ENCODE data around the gene PTPRN2.

Gene PTPRN2

DNA sequence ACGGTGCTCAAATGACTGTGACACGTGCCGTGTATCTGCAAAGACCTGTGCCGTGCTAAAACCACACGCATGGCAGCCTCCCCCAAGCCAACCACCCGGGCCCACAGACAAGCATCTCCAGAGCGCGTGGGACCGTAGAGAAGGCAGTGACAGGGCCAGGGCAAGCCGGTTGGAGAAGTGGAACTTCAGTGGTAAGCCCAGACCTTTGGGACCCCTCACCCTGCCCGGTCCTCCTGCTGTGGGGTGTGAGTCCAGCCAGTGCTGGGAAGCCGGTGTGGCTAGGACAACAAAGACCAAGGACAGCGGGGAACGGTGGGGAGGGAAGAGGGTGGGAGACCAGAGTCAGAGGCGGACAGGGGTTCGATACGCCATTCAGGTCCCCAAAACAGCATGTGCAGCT lies 774.6 kb downstream of the PTPRN2 start:
- ChIA-PET CTCF (no interaction called here), POLR2A (no interaction called here)
- H3K4me3 ChIP-seq (ENCODE audit: low read depth, low read length), result no peak overlapping the region
- DNase-seq (ENCODE audit: low read depth, low spot score), result no peak
- TF ChIP-seq, protein P1, sequence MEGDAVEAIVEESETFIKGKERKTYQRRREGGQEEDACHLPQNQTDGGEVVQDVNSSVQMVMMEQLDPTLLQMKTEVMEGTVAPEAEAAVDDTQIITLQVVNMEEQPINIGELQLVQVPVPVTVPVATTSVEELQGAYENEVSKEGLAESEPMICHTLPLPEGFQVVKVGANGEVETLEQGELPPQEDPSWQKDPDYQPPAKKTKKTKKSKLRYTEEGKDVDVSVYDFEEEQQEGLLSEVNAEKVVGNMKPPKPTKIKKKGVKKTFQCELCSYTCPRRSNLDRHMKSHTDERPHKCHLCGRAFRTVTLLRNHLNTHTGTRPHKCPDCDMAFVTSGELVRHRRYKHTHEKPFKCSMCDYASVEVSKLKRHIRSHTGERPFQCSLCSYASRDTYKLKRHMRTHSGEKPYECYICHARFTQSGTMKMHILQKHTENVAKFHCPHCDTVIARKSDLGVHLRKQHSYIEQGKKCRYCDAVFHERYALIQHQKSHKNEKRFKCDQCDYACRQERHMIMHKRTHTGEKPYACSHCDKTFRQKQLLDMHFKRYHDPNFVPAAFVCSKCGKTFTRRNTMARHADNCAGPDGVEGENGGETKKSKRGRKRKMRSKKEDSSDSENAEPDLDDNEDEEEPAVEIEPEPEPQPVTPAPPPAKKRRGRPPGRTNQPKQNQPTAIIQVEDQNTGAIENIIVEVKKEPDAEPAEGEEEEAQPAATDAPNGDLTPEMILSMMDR (IDR thresholded peaks at IDR 0.05; ENCODE audit: insufficient read depth, low read length, missing control alignments), result no peak

DNA sequence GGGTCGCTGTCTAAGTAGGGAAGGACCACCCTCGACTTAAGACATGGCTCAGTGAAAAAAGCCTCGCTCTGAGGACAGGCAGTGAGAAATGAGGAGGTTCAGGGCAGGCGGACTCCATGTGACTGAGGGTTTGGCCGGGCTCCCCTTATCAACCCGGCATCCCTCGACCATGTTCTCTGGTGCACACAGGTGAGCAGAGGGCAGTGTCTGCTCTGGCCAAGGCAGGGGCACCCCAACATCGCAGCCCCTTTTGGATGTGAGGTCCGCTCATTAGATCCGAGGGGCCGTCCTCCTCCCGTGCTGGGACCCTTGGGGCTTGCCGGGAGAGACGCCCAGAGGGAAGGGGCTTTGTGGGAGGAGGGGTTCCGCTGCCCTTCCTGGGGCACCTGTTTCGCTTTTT lies 775.7 kb downstream of the PTPRN2 start:
- no peak for DNase-seq (ENCODE audit: low read depth, low spot score)
- TF ChIP-seq, protein P1 (IDR thresholded peaks at IDR 0.05; ENCODE audit: insufficient read depth, low read length, missing control alignments), result no peak
- no peak overlapping the region for H3K4me3 ChIP-seq (ENCODE audit: low read depth, low read length)
- POLR2A ChIA-PET, result no interaction called here
- CTCF ChIA-PET, result no interaction called here

DNA sequence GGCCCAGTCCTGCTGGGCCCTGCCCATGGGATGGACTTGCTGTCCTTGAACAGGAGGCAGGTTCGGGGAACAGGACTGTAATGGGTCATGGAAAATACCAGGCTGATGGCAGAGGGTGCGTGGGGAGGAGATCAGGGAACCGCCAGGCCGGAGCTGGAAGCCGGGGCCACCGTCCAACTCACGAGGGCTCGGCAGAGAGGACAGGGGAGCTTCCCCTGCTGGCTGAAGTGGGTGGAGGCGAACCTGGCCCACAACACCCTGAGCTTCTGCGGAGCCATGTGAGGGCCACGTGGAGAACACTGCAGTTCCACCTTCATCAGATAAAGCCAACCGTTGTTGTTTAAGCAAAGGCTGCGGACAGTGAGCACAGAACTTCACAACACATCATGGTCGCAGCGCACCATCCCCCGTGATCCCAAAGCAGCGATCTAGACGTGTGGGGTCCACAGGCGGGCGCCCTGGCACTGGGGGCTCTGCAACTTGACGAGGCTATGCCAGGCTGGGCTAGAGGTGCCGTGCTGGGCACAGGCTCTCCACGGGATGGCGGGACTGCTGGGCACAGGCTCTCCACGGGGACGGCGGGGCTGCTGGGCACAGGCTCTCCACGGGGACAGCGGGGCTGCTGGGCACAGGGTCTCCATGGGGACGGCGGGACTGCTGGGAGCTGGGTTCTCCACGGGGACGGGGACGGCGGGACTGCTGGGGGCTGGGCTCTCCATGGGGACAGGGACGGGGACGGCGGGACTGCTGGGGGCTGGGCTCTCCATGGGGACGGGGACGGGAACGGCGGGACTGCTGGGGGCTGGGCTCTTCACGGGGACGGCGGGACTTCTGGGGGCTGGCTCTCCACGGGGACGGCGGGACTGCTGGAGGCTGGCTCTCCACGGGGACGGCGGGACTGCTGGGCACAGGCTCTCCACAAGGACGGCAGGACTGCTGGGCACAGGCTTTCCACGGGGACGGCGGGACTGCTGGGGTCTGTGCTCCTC lies 777.5 kb downstream of the PTPRN2 start:
- no peak for DNase-seq (ENCODE audit: low read depth, low spot score)
- H3K4me3 ChIP-seq (ENCODE audit: low read depth, low read length), result no peak overlapping the region
- TF ChIP-seq, protein P1 (IDR thresholded peaks at IDR 0.05; ENCODE audit: insufficient read depth, low read length, missing control alignments), result no peak
- ChIA-PET POLR2A (no interaction called here), CTCF (no interaction called here)

DNA sequence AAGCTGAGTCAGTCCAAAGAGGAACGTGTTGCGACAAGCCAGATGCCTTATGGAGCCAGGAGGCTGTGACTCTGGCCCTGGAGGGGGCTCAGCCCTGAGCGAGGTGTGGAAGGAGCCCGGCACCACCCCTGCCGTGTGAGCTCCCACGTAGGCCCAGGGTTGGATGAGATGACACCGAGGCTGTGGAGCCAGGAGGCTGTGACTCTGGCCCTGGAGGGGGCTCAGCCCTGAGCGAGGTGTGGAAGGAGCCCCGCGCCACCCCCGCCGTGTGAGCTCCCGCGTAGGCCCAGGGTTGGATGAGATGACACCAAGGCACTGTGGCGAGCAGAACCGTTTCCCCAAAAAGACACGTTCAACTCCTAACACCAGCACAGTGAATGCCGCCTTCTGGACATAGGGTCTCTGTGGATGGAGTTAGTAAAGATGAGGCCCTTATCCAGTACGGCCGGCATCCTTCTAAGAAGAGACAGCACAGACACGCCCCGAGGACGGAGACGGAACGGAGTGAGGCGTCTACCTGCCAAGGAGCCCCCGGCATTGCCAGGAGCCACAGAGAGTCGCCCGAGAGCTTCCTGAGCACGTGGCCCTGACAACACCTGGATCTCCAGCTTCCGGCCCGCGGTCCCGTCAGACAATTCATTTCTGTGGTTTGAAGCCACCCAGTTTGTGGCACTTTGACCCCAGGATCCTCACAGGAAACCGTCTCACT lies 778.3 kb downstream of the PTPRN2 start:
- no peak overlapping the region for H3K4me3 ChIP-seq (ENCODE audit: low read depth, low read length)
- POLR2A ChIA-PET, result no interaction called here
- CTCF ChIA-PET, result no interaction called here
- TF ChIP-seq, protein P1 (IDR thresholded peaks at IDR 0.05; ENCODE audit: insufficient read depth, low read length, missing control alignments), result no peak
- DNase-seq (ENCODE audit: low read depth, low spot score), result no peak

DNA sequence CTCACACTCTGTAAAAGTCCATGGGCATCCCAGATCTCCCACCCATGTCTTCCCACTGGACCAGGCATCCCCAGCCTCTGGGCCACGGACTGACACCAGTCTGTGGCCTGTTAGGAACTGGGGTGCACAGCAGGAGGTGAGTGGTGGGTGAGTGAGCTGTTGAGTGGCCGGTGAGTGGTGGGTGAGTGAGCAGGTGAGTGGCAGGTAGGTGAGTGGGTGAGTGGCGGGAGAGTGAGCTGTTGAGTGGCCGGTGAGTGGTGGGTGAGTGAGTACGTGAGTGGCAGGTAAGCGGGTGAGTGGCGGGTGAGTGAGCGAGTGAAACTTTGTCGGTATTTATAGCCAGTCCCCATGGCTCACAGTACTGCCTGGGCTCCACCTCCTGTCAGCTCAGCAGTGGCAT lies 779.6 kb downstream of the PTPRN2 start:
- CTCF ChIA-PET, result no interaction called here
- TF ChIP-seq, protein P1 (IDR thresholded peaks at IDR 0.05; ENCODE audit: insufficient read depth, low read length, missing control alignments), result no peak
- DNase-seq (ENCODE audit: low read depth, low spot score), result no peak
- H3K4me3 ChIP-seq (ENCODE audit: low read depth, low read length), result no peak overlapping the region
- POLR2A ChIA-PET, result no interaction called here

DNA sequence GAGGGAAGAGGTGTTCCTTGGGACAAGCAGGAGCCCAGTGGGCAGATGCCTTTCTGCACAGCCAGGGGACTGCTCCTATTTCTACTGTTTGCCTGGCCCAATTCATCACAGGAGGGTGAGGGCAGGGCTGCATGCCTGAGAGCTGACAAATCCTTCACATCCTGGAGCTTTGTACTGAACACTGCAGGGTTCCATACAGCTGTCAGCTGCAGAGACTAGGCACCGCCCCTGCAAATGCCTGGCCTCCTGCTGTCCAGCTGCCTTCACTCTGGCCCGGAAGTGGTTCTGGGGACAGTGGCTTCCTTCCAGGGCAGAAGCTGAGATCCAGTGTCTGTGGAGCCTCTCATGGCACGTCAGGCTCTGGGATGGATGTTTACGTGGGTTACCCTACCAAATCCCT lies 780.1 kb downstream of the PTPRN2 start:
- TF ChIP-seq, protein P1 (IDR thresholded peaks at IDR 0.05; ENCODE audit: insufficient read depth, low read length, missing control alignments), result no peak
- ChIA-PET POLR2A (no interaction called here), CTCF (no interaction called here)
- DNase-seq (ENCODE audit: low read depth, low spot score), result no peak
- no peak overlapping the region for H3K4me3 ChIP-seq (ENCODE audit: low read depth, low read length)

All from AG04449 (cell line).